Inferior parietal cortex (tissue), 1 donor: Measurements from ENCODE around the gene JAG1.
"Not testable (repeated sequence)": the region's sequence is repeated elsewhere in the genome, so short reads cannot be mapped to it uniquely, and the experiment has no call there.

Experiments
- DNase-seq: peaks from one replicate; pipeline ENCODE4 v3.0.0-alpha.2; 2016; ENCODE audit errors: extremely low spot score

JAG1 gene

GRCh38 chr20:10637563-10637962 is 36.2 kb downstream of the JAG1 start:
- DNase-seq = no peak

GRCh38 chr20:10637031-10637559 is 36.7 kb downstream of the JAG1 start:
- no peak for DNase-seq

DNA sequence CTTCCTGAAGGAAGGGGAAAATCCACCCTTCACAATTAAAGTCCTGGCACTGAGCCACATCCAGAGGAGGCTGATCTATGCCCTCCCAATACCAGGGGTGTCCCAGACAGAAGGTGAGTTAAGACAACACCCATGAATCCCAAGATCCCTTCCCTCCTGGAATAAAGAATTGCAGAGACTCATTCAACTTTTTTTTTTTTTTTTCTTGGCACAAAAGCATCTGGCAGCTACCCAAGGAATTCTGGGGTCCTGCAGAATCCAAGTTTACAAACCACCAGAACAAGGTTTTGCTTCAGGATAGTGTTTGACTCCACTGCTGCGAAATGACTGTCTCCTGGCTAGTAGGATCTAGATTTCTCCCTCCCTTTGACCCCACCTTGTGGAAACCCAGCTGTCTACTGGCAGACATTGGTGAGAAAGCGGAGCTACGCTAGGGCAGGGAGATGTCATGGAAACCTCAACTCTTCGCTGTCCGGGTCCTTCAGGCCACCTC is 37.4 kb downstream of the JAG1 start:
- no peak for DNase-seq

GRCh38 chr20:10635476-10636208 is 38.2 kb downstream of the JAG1 start:
- DNase-seq = no peak

- no peak for DNase-seq
Observed at GRCh38 chr20:10634683-10635411, 39.0 kb downstream of the JAG1 start.

- no peak for DNase-seq
Observed at GRCh38 chr20:10634211-10634610, 39.6 kb downstream of the JAG1 start.

DNA sequence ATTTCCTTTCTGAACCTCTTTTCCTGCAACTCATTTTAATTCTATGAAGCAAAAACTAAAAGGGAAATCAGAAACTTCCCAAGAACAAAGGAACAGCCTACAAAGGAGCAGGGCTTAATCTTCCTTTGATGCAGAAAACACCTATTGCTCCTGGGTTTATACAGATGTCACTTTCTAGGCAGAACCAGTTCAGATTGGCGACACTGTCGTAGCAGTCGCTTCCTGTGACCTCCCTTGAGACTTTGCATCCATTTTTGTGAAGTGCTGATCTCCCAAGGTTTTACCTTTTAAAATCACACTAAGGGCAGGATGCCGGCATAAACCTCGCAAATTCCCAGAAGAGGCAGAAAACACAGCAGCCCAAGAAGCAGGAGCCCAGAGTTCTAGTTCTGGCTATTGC is 40.1 kb downstream of the JAG1 start:
- DNase-seq = no peak

- DNase-seq = no peak
Observed at GRCh38 chr20:10632721-10633509, 40.9 kb downstream of the JAG1 start.

- no peak for DNase-seq
Observed at GRCh38 chr20:10631126-10631525, 42.7 kb downstream of the JAG1 start.

DNA sequence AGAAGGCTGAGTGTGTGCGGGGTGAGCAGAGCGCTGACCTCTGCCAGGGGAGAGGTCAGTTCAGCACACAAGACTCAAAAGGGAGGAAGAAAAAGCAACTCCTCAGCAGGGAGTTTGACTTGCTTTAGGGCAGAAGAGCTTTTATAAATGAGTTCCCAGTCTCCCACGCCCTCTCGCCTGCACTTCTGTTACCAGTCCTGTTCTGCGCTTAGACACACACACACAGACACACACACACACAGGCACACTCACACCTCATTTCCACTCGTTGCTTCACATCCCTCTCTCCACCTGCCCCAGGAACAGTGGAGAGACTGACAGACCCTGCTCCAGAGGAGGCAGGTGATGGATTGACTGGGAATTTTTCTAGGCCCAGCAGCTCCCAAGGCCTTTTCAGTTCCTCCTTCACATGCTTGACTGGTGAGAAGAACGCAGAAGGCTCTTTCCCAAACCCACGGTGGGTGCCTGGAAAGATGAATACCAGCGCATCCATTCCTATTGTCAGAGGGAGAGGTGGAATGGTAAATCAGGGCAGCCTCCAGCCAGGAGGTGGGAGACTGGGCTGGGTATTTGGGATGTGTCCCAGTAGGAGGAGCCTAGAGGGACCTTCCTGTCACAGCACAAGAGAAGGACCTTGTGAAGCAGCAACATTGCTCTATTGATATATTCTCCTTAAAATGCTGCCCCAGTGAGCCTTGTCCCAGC is 43.7 kb downstream of the JAG1 start:
- no peak for DNase-seq

GRCh38 chr20:10626896-10627295 is 46.9 kb downstream of the JAG1 start:
- no peak for DNase-seq

- no peak for DNase-seq
Observed at GRCh38 chr20:10625641-10626040, 48.2 kb downstream of the JAG1 start.

DNA sequence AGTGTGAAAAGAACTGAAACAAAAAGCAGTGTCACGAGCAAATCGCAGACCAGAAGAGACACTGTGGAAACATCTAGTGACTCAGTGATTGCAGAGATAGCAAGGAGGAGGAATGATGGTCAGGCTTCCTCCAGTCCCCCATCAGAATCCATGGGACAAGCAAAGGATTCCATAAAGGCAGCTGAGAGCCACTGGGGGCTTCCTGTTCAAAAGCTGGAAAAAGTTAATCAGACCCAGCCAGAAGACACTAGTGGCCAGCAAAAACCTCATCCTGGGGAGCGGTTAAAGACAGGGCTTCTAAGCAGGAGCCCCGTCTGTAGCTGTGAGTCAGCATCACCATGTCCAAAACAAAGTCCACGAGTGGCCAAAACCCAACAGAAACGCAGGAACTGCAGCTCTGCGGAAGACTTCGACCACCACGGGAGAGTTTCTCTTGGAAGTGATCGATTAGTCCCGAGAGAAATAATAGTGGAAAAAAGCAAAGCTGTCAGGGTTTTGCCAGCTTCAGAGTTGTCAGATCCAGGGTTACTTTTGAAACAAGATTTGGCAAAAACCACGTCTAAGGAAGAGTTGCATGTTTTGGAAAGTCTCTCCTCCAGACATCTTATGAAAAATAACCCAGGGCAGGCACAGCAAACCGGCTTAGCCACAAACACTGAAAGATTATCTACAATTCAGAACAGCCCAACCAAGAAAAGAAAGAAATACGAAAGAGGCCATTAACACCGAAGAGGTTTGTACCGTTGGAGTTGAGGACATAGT is 51.0 kb downstream of the JAG1 start:
- DNase-seq = no peak

DNA sequence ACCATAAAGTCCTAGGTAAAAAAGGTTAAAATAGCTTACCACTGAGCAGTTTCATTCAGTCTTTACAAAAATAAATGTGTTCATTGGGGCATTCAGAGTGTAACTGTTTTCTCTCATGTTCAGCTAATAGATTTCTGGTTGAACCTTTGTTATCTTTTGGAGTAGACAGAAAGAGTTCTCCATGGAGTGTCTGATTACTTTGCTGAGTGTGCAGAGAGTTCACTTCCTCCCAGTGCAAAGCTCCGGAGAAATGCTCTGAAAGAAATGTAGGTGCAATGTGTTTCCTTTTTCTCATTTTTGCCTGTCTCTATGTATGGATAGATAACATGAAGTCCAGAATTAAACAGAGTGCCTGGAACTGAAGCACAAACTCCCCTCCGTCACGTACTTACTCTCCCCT is 52.6 kb downstream of the JAG1 start:
- DNase-seq = no peak

GRCh38 chr20:10619427-10619826 is 54.4 kb downstream of the JAG1 start:
- no peak for DNase-seq

GRCh38 chr20:10618611-10619245 is 55.1 kb downstream of the JAG1 start:
- no peak for DNase-seq

DNA sequence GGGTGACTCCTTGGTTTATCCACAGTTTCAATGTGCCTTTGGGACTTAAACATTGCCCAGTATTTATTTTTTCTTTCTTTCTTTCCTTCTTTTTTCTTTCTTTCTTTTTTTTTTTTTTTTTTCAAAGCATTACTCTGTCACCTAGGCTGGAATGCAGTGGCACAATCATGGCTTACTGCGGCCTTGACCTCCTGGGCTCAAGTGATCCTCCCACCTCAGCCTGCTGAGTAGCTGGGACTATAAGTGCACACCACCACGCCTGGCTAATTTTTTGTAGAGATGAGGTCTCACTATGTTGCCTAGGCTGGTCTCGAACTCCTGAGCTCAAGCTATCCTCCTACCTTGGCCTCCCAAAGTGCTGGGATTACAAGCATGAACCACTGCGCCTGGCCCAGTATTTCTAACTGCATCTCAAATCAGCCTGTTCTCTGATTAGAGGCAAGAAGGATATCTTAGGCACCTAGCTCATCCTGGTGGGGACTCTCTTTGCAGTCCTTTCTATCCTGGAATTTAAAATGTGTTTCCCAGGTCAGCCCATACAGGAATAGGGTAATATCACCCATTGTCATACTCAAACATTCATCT is 56.2 kb downstream of the JAG1 start:
- DNase-seq = not testable (repeated sequence)

GRCh38 chr20:10616212-10616611 is 57.6 kb downstream of the JAG1 start:
- DNase-seq = no peak

DNA sequence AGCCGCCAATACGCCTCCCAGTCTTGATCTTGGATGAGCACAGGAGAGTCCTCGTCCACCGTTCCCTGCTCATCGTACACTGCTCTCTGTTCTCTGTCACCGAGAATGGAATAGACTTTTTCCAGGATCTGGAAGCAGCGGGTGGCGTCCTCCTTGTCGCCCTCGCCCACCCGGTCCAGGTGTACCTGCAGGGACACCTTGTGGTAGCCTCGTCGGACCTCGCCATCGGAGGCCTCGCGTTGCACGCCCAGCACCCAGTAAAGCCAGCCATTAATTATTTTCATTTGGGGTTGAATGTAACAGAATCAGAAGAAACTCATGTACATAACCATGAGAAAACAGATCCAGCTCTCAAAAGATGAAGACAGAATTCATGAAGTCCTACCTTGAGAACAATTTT is 59.9 kb downstream of the JAG1 start:
- no peak for DNase-seq

GRCh38 chr20:10613426-10613825 is 60.4 kb downstream of the JAG1 start:
- not testable (repeated sequence) for DNase-seq
